CD8-positive, alpha-beta memory T cell (primary cell): ENCODE data around the gene MED13L. TPM values are rescaled to one million over a fixed set of nuclear protein-coding genes. Genes with fewer than 3 reads are reported as not detected.
"Not testable (repeated sequence)": the region's sequence is repeated elsewhere in the genome, so short reads cannot be mapped to it uniquely, and the experiment has no call there.

Source experiments
- CTCF ChIA-PET: fragments of 350-600 bp; sonication (Branson Sonifier 250); formaldehyde crosslinking; loops from one replicate; lab custom pipeline; 2021; ENCODE audit warnings: antibody characterized with exemption; lab: Charles Lee
- POLR2A ChIA-PET: fragments of 350-600 bp; sonication (Branson Sonifier 250); formaldehyde crosslinking; loops from one replicate; lab custom pipeline; 2021; ENCODE audit warnings: antibody characterized with exemption; lab: Charles Lee
- DNase-seq, 5 donors: peaks; one replicate each; pipeline versions ENCODE4 v3.0.0 to v3.0.0-alpha.2; 2020 to 2022; ENCODE audit warnings: mixed read lengths in 1 of 5
- H3K27ac ChIP-seq: one replicate; pipeline ENCODE4 v1.7.0; 2013; ENCODE audit warnings: low read depth, mild to moderate bottlenecking, low read length, moderate library complexity
- H3K27me3 ChIP-seq: 2 replicates; pipeline ENCODE4 v1.7.0; 2013; ENCODE audit warnings: low read length, mild to moderate bottlenecking; ENCODE audit not compliant: insufficient read depth, poor library complexity, severe bottlenecking
- H3K36me3 ChIP-seq: 2 replicates; pipeline ENCODE4 v1.7.0; 2013; ENCODE audit warnings: mild to moderate bottlenecking, low read length, moderate library complexity; ENCODE audit not compliant: insufficient read depth
- H3K4me1 ChIP-seq: 2 replicates; pipeline ENCODE4 v1.7.0; 2013; ENCODE audit warnings: mild to moderate bottlenecking, low read length, moderate library complexity; ENCODE audit not compliant: insufficient read depth
- H3K4me3 ChIP-seq: 2 replicates; pipeline ENCODE4 v1.7.0; 2013; ENCODE audit warnings: mild to moderate bottlenecking, low read length
- H3K9me3 ChIP-seq: 2 replicates; pipeline ENCODE4 v1.7.0; 2013; ENCODE audit warnings: mild to moderate bottlenecking, low read length
- H3K27ac Mint-ChIP-seq, 8 donors: one replicate each; pipeline ENCODE4 v1.8.0; 2020 to 2021; ENCODE audit warnings: mixed read lengths in 8 of 8, mild to moderate bottlenecking in 6 of 8, inconsistent platforms in 3 of 8, moderate library complexity in 3 of 8
- H3K27me3 Mint-ChIP-seq, 2 donors: one replicate each; pipeline ENCODE4 v1.8.0; 2020 to 2021; ENCODE audit warnings: mixed read lengths in 2 of 2, mild to moderate bottlenecking in 1 of 2, moderate library complexity in 1 of 2
- H3K36me3 Mint-ChIP-seq, 3 donors: one replicate each; pipeline ENCODE4 v1.8.0; 2020 to 2021; ENCODE audit warnings: mixed read lengths in 3 of 3, inconsistent platforms in 1 of 3, mild to moderate bottlenecking in 1 of 3
- H3K4me1 Mint-ChIP-seq, 3 donors: one replicate each; pipeline ENCODE4 v1.8.0; 2020 to 2021; ENCODE audit warnings: mixed read lengths in 3 of 3, inconsistent platforms in 1 of 3, mild to moderate bottlenecking in 1 of 3
- H3K4me3 Mint-ChIP-seq, 7 donors: one replicate each; pipeline ENCODE4 v1.8.0; 2020 to 2021; ENCODE audit warnings: mixed read lengths in 7 of 7, mild to moderate bottlenecking in 6 of 7, moderate library complexity in 4 of 7, inconsistent platforms in 2 of 7
- H3K9me3 Mint-ChIP-seq, 5 donors: one replicate each; pipeline ENCODE4 v1.8.0; 2020 to 2022; ENCODE audit warnings: mixed read lengths in 5 of 5, mild to moderate bottlenecking in 3 of 5, moderate library complexity in 2 of 5, inconsistent platforms in 1 of 5
- polyA plus RNA-seq: library from polyadenylated mRNA; unstranded; fragments of 300-500 nt; fragmentation: Illumina TruSeq; gene quantifications from one replicate; pipeline ENCODE4 v1.2.3, GENCODE V29; 2021
- total RNA-seq, 2 experiments: library from RNA; stranded (reverse); gene quantifications; one replicate each; pipeline ENCODE4 v1.2.3, GENCODE V29; 2021

Gene MED13L
- total and polyA plus RNA-seq, 3 experiments from 2014 or later = 6.6 to 53.4 (median 49.7) TPM

- H3K36me3 Mint-ChIP-seq, H3K4me3 ChIP-seq, H3K27ac ChIP-seq, H3K4me3 Mint-ChIP-seq, DNase-seq, H3K27me3 ChIP-seq, H3K9me3 ChIP-seq, H3K9me3 Mint-ChIP-seq, CTCF ChIA-PET, H3K27me3 Mint-ChIP-seq, H3K36me3 ChIP-seq, POLR2A ChIA-PET: not testable (repeated sequence)
- H3K27ac Mint-ChIP-seq = peak overlapping the region in 1 of 8 donors; percentile 24
- peaks cover 19% of the 10 kb centered on the region for H3K4me1 ChIP-seq
- peaks cover 47 to 66% (median 66%) of the 10 kb centered on the region in 3 donors for H3K4me1 Mint-ChIP-seq
Measured at GRCh38 chr12:116238570-116239119, 38.8 kb downstream of the MED13L start.

DNA sequence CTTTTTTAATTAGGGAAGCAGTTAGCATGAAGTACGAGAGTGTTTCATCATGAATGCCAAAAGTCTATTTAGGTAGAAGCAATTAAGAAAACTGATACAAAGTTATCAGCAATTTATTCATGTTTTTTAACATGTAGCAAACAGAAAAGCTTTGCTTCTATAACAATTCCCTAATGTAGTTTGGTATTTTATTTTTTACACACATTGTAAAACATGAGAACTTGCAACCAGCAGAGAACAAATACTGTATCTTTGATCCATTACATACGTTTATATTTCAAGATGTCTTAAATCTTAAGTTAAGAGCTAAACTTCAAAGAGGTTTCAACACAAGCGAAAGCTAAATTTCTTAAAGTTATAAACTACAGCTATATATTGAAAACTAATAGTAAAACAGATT lies 39.3 kb downstream of the MED13L start:
- POLR2A ChIA-PET = no interaction called here
- Mint-ChIP-seq H3K4me1 (peaks cover 45 to 66% (median 65%) of the 10 kb centered on the region in 3 donors), H3K27ac (peak overlapping the region in 1 of 8 donors; percentile 24), H3K27me3 (no peaks in the 10 kb centered on the region), H3K36me3 (peaks cover 0 to 6% (median 2%) of the 10 kb centered on the region in 3 donors), H3K9me3 (no peaks in the 10 kb centered on the region), H3K4me3 (no peak overlapping the region)
- Histone ChIP-seq H3K27ac (no peak overlapping the region), H3K4me1 (peaks cover 14% of the 10 kb centered on the region), H3K36me3 (no peaks in the 10 kb centered on the region), H3K9me3 (no peaks in the 10 kb centered on the region), H3K4me3 (no peak overlapping the region), H3K27me3 (no peaks in the 10 kb centered on the region)
- no peak for DNase-seq
- CTCF ChIA-PET = no interaction called here

GRCh38 chr12:116236976-116237375 lies 40.5 kb downstream of the MED13L start:
- no peak for DNase-seq
- Mint-ChIP-seq H3K4me1 (peaks cover 44 to 69% (median 58%) of the 10 kb centered on the region in 3 donors), H3K36me3 (peaks cover 0 to 9% (median 2%) of the 10 kb centered on the region in 3 donors), H3K9me3 (no peaks in the 10 kb centered on the region), H3K27ac (peak overlapping the region in 6 of 8 donors; percentile 13 to 80 (median 32)), H3K27me3 (no peaks in the 10 kb centered on the region), H3K4me3 (no peak overlapping the region)
- Histone ChIP-seq H3K9me3 (no peaks in the 10 kb centered on the region), H3K27ac (no peak overlapping the region), H3K27me3 (no peaks in the 10 kb centered on the region), H3K4me1 (peaks cover 13% of the 10 kb centered on the region), H3K4me3 (no peak overlapping the region), H3K36me3 (no peaks in the 10 kb centered on the region)
- POLR2A ChIA-PET = no interaction called here
- CTCF ChIA-PET = interaction anchor here (1.4 to 1.8 kb wide), 6 partner anchors 9 to 169 kb away, joined by 3 to 6 read pairs (median 5); no protein-coding TSS in a partner anchor

DNA sequence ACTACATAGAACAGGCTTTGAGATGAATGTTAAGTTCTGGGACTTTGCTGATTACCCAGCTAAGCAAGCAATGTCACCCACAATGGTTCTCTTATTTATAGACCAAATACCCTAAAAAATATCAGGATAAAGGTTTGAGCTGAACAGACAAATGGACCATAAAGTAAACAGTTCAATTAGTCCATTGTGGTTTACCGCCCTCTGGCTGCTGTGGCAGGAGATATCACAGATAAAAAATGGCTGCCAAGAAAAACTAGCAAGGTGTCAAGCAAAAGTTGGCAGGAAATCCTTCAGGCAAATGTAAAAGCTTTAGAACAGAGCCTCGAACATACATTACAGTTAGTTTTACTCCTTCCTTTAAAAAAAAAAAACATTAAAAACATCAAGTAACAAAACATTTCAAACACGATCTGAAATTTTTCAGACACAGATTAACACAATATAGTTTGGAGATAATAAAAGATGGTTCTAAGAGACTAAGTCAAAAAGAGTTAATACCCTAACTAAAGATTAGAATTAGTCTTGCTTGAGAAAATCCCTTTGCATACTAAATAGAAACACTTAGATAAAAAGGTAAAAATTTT lies 41.3 kb downstream of the MED13L start:
- POLR2A ChIA-PET = no interaction called here
- Mint-ChIP-seq H3K4me3 (peak overlapping the region in 6 of 7 donors; percentile 22 to 50 (median 31)), H3K4me1 (peaks cover 41 to 66% (median 54%) of the 10 kb centered on the region in 3 donors), H3K27me3 (no peaks in the 10 kb centered on the region), H3K36me3 (peaks cover 0 to 11% (median 2%) of the 10 kb centered on the region in 3 donors), H3K27ac (peak overlapping the region; percentile 22 to 87 (median 68)), H3K9me3 (no peaks in the 10 kb centered on the region)
- CTCF ChIA-PET = interaction anchor here (0.7 to 1.8 kb wide), 12 partner anchors 9 to 364 kb away, joined by 3 to 6 read pairs (median 4); no protein-coding TSS in a partner anchor
- no peak overlapping the region for H3K4me3 ChIP-seq
- DNase-seq = peak; percentile 13 to 69 (median 33)
- H3K9me3 ChIP-seq = no peaks in the 10 kb centered on the region
- no peaks in the 10 kb centered on the region for H3K27me3 ChIP-seq
- H3K27ac ChIP-seq = no peak overlapping the region
- H3K4me1 ChIP-seq = peaks cover 13% of the 10 kb centered on the region
- no peaks in the 10 kb centered on the region for H3K36me3 ChIP-seq

DNA sequence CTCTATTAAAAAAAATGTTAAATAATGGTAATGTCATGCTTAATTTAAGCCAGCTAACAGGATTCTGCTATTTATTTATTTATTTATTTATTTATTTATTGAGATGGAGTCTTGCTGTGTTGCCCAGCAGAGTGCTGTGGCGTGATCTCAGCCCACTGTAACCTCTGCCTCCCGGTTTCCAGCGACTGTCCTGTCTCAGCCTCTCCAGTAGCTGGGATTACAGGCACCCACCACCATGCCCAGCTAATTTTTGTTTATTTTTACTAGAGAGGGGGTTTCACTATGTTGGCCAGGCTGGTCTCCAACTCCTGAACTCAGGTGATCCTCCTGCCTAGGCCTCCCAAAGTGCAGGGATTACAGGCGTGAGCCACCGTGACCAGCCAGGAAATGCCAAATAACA lies 43.3 kb downstream of the MED13L start:
- H3K27ac Mint-ChIP-seq, H3K27ac ChIP-seq, H3K27me3 ChIP-seq, H3K27me3 Mint-ChIP-seq, H3K4me3 Mint-ChIP-seq, POLR2A ChIA-PET, H3K36me3 ChIP-seq, H3K4me3 ChIP-seq, H3K9me3 ChIP-seq, DNase-seq, CTCF ChIA-PET, H3K9me3 Mint-ChIP-seq: not testable (repeated sequence)
- H3K4me1 Mint-ChIP-seq = peaks cover 36 to 47% (median 46%) of the 10 kb centered on the region in 3 donors
- H3K4me1 ChIP-seq = peaks cover 13% of the 10 kb centered on the region
- H3K36me3 Mint-ChIP-seq = peaks cover 0 to 15% (median 2%) of the 10 kb centered on the region in 3 donors

- H3K4me3 ChIP-seq = no peak overlapping the region
- Mint-ChIP-seq H3K4me3 (no peak overlapping the region), H3K9me3 (no peaks in the 10 kb centered on the region), H3K27ac (no peak overlapping the region), H3K27me3 (no peaks in the 10 kb centered on the region), H3K36me3 (peaks cover 0 to 15% (median 2%) of the 10 kb centered on the region in 3 donors), H3K4me1 (peaks cover 36 to 47% (median 44%) of the 10 kb centered on the region in 3 donors)
- no peak for DNase-seq
- no peak overlapping the region for H3K27ac ChIP-seq
- ChIA-PET CTCF (no interaction called here), POLR2A (no interaction called here)
- no peaks in the 10 kb centered on the region for H3K27me3 ChIP-seq
- H3K36me3 ChIP-seq = no peaks in the 10 kb centered on the region
- H3K9me3 ChIP-seq = no peaks in the 10 kb centered on the region
- peaks cover 13% of the 10 kb centered on the region for H3K4me1 ChIP-seq
Measured at GRCh38 chr12:116233669-116234068, 43.8 kb downstream of the MED13L start.

GRCh38 chr12:116227811-116228210 lies 49.7 kb downstream of the MED13L start:
- H3K27me3 ChIP-seq = no peaks in the 10 kb centered on the region
- H3K4me3 ChIP-seq = no peak overlapping the region
- no peak overlapping the region for H3K27ac ChIP-seq
- Mint-ChIP-seq H3K4me1 (peaks cover 19 to 45% (median 25%) of the 10 kb centered on the region in 3 donors), H3K36me3 (peaks cover 0 to 28% (median 3%) of the 10 kb centered on the region in 3 donors), H3K27me3 (no peaks in the 10 kb centered on the region), H3K27ac (peak overlapping the region in 2 of 8 donors; percentile 23 to 86), H3K4me3 (no peak overlapping the region), H3K9me3 (no peaks in the 10 kb centered on the region)
- H3K4me1 ChIP-seq = no peaks in the 10 kb centered on the region
- DNase-seq = no peak
- ChIA-PET CTCF (no interaction called here), POLR2A (no interaction called here)
- no peaks in the 10 kb centered on the region for H3K9me3 ChIP-seq
- H3K36me3 ChIP-seq = no peaks in the 10 kb centered on the region

- ChIA-PET POLR2A (no interaction called here), CTCF (no interaction called here)
Measured at GRCh38 chr12:116226026-116226425, 51.5 kb downstream of the MED13L start.

More at GRCh38 chr12:116226026-116226425, 51.5 kb downstream of the MED13L start:
- H3K9me3 ChIP-seq = no peaks in the 10 kb centered on the region
- no peaks in the 10 kb centered on the region for H3K27me3 Mint-ChIP-seq
- no peaks in the 10 kb centered on the region for H3K4me1 ChIP-seq
- no peaks in the 10 kb centered on the region for H3K27me3 ChIP-seq
- peak overlapping the region in 2 of 8 donors; percentile 15 to 33 for H3K27ac Mint-ChIP-seq
- peaks cover 0 to 22% (median 5%) of the 10 kb centered on the region in 3 donors for H3K36me3 Mint-ChIP-seq
- DNase-seq = no peak
- H3K4me1 Mint-ChIP-seq = peaks cover 23 to 50% (median 25%) of the 10 kb centered on the region in 3 donors
- no peak overlapping the region for H3K4me3 ChIP-seq
- no peak overlapping the region for H3K4me3 Mint-ChIP-seq
- no peaks in the 10 kb centered on the region for H3K9me3 Mint-ChIP-seq
- H3K36me3 ChIP-seq = no peaks in the 10 kb centered on the region
- H3K27ac ChIP-seq = no peak overlapping the region
